GM21447 (cell line): ENCODE results near the gene PAN3.
"Not testable (repeated sequence)": the region's sequence is repeated elsewhere in the genome, so short reads cannot be mapped to it uniquely, and the experiment has no call there.

Experiments
- ATAC-seq: cut with Tn5 transposase; IDR thresholded peaks from one replicate; pipeline ENCODE4 v1.9.1; 2021; ENCODE audit not compliant: unreplicated experiment

PAN3 gene

GRCh38 chr13:28138012-28138755 lies at the start of gene PAN3:
TSS of gene PAN3 (plus strand) at chr13:28138545. CDS start at chr13:28138658, 113 bp downstream.
- ATAC-seq, result peak; percentile 43

- ATAC-seq, result no peak
These were observed 49.3 kb upstream of the PAN3 start for GRCh38 chr13:28089065-28089464.

GRCh38 chr13:28092431-28092830 lies 45.9 kb upstream of the PAN3 start:
- no peak for ATAC-seq

- no peak for ATAC-seq
These were observed 44.5 kb upstream of the PAN3 start for GRCh38 chr13:28093881-28094280.

GRCh38 chr13:28094306-28094705 lies 44.0 kb upstream of the PAN3 start:
- no peak for ATAC-seq

GRCh38 chr13:28097503-28097902 lies 40.8 kb upstream of the PAN3 start:
- no peak for ATAC-seq

GRCh38 chr13:28099396-28100149 lies 38.8 kb upstream of the PAN3 start:
- ATAC-seq, result peak; percentile 34

GRCh38 chr13:28100150-28101121 lies 37.9 kb upstream of the PAN3 start, which contains the start of gene FLT3:
TSS of gene FLT3 (minus strand) at chr13:28100576. CDS start at chr13:28100510, 66 bp downstream.
- ATAC-seq, result peak; percentile 71

- not testable (repeated sequence) for ATAC-seq
These were observed 36.5 kb upstream of the PAN3 start for GRCh38 chr13:28101886-28102285.

- no peak for ATAC-seq
These were observed 31.4 kb upstream of the PAN3 start for GRCh38 chr13:28106976-28107375.

GRCh38 chr13:28110414-28110813 lies 27.9 kb upstream of the PAN3 start:
- no peak for ATAC-seq

GRCh38 chr13:28116736-28117135 lies 21.6 kb upstream of the PAN3 start:
- ATAC-seq, result no peak

- ATAC-seq, result no peak
These were observed 20.5 kb upstream of the PAN3 start for GRCh38 chr13:28117689-28118377.

GRCh38 chr13:28120317-28120716 lies 18.0 kb upstream of the PAN3 start:
- ATAC-seq, result no peak

- no peak for ATAC-seq
These were observed 17.1 kb upstream of the PAN3 start for GRCh38 chr13:28121224-28121623.

GRCh38 chr13:28128030-28128429 lies 10.3 kb upstream of the PAN3 start:
- ATAC-seq, result no peak

GRCh38 chr13:28128926-28129325 lies 9.4 kb upstream of the PAN3 start:
- ATAC-seq, result no peak

- ATAC-seq, result no peak
These were observed 8.2 kb upstream of the PAN3 start for GRCh38 chr13:28129911-28130693.

GRCh38 chr13:28131646-28132045 lies 6.7 kb upstream of the PAN3 start:
- ATAC-seq, result no peak

- no peak for ATAC-seq
These were observed 1.4 kb upstream of the PAN3 start for GRCh38 chr13:28136916-28137315.
